ENCODE data around the gene IL5RA.

IL5RA gene

GRCh38 chr3:3107181-3107580, 3.0 kb downstream of the IL5RA start:
- no peak for DNase-seq

GRCh38 chr3:3105815-3106214, 4.4 kb downstream of the IL5RA start:
- no peak for DNase-seq

GRCh38 chr3:3105246-3105645, 4.9 kb downstream of the IL5RA start:
- DNase-seq = no peak

- no peak for DNase-seq
These were observed 7.4 kb downstream of the IL5RA start for GRCh38 chr3:3102751-3103150.

- DNase-seq = no peak
These were observed 8.3 kb downstream of the IL5RA start for GRCh38 chr3:3101660-3102458.

GRCh38 chr3:3097958-3098357, 12.2 kb downstream of the IL5RA start:
- DNase-seq = no peak

- DNase-seq = no peak
These were observed 21.2 kb downstream of the IL5RA start for GRCh38 chr3:3089017-3089416.

GRCh38 chr3:3087716-3088465, 22.3 kb downstream of the IL5RA start:
- DNase-seq = no peak

GRCh38 chr3:3087279-3087678, 22.9 kb downstream of the IL5RA start:
- no peak for DNase-seq

GRCh38 chr3:3086239-3086638, 23.9 kb downstream of the IL5RA start:
- no peak for DNase-seq

- no peak for DNase-seq
These were observed 24.4 kb downstream of the IL5RA start for GRCh38 chr3:3085782-3086181.

- DNase-seq = no peak
These were observed 25.3 kb downstream of the IL5RA start for GRCh38 chr3:3084890-3085289.

GRCh38 chr3:3082234-3082924, 27.8 kb downstream of the IL5RA start:
- no peak for DNase-seq

- DNase-seq = no peak
These were observed 28.6 kb downstream of the IL5RA start for GRCh38 chr3:3081381-3082233.

- no peak for DNase-seq
These were observed 29.9 kb downstream of the IL5RA start for GRCh38 chr3:3080309-3080708.

- DNase-seq = no peak
These were observed 35.5 kb downstream of the IL5RA start for GRCh38 chr3:3074551-3075257.

GRCh38 chr3:3071136-3071535, 39.0 kb downstream of the IL5RA start:
- DNase-seq = no peak

GRCh38 chr3:3069723-3070122, 40.5 kb downstream of the IL5RA start:
- no peak for DNase-seq

GRCh38 chr3:3068358-3068881, 41.8 kb downstream of the IL5RA start:
- DNase-seq = no peak

- DNase-seq = no peak
These were observed 43.3 kb downstream of the IL5RA start for GRCh38 chr3:3066910-3067309.

- no peak for DNase-seq
These were observed 43.8 kb downstream of the IL5RA start for GRCh38 chr3:3066378-3066777.

- DNase-seq = no peak
These were observed 44.3 kb downstream of the IL5RA start for GRCh38 chr3:3065876-3066275.

Data from T-helper 9 cell (primary cell).